Activated CD8-positive, alpha-beta memory T cell treated with anti-CD3 and anti-CD28 coated beads for 48 hours (primary cell): Measurements from ENCODE around the gene KRTAP10-2.

Experiments used
- DNase-seq, 3 experiments: peaks; one replicate each; pipeline ENCODE4 v3.0.0-alpha.2; 2020; ENCODE audit warnings: low read depth in 2 of 3, low spot score in 2 of 3

KRTAP10-2 gene

DNA sequence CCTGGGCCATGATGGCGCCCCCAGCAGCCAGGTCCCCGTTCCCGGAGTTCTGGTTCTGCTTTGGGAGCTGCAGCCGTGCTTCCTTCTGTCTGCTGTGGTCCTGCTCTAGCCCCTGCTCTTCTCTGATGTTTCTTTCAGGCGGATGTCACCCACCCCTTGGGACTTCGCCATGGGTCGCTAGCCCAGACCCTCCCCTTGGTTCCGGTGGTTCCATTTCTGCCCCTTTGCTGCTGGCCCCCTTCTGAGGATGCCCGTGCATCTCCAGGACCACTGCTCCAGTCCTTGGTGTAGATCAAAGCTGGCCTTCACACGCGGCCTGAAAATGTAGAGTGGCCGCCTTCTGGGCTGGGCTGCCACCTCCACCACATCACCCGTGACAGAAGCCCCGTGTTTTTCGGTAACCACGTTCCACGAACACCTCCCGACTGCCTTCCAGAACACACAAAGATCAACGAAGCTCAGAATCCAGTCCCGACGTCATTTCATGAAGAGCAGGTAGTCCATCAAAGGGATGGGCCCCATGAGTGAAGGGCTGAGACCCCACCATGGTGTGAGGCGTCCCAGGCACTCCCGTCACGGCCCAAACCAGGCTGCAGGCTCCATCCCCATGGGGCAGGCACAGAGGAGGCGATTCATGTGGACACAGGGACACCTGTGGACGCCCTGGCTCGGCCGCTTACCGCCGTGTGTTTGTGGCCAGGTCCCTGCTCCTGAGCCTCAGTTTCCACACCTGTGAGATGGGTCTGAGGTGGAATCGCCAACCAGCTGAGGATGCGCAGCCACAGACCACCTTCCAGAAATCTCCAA, 35.7 kb downstream of the KRTAP10-2 start:
- DNase-seq: no peak

- DNase-seq: no peak
Measured at GRCh38 chr21:44514746-44515358, 36.5 kb downstream of the KRTAP10-2 start.

GRCh38 chr21:44514218-44514520, 37.1 kb downstream of the KRTAP10-2 start:
- no peak for DNase-seq

GRCh38 chr21:44513389-44514217, 37.7 kb downstream of the KRTAP10-2 start:
- no peak for DNase-seq

DNA sequence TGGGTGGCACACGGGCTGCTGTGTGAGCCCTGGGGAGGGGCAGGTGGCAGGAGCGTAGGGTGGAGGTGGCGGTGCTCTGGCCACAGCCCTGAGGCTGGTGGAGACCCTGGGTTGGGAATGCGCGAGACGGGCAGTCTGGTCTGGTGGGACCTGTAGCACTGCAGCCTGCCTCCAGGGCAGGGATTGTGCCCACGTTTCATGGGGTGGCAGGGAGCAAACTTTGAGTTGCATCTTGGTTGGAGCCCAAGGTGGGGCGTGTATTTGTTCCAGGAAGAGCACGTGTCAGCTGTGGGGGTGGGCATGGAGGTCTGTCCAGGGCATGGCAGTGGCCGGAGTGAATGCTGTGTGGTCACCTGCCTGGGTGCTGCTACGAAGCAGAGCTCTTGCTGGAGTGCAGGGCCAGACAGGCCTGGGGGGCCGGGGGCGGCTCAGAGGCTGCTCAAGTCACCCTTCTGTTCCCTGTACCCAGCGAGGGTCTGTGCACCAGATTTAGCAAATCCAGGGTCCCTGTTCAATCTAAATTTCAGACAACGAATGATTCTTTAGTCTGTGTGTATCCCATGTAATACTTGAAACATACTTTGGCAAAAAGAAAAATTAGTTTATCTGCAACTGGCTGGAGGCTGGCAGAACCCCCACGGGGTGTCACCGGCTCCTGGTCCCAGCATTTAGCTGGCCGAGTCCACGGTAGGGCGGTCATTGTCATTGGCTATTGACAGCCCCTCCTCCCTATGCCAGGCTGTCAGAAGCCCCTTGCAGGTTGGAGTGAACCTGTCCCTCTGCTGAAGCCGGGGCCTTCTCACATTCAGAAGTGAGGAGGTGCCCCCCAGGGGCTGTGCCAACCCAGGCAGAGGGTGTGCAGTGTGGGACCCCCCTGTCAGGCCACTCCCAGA, 38.6 kb downstream of the KRTAP10-2 start:
- no peak for DNase-seq

DNA sequence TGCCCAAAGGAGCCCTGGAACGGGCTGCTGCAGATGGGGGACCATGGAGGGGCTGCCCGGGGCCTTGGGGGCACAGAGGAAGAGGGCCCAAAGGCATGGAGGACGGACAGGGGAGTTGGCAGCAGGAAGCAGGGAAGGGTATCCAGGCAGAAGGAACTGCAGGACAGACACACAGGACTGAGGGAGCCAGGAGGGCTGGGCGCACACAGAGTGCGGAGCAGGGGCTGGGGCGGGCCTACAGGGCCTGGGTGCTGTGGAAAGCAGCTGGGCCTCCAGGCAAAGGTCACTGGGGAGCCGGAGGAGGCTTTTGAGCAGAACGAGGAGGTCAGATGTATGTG, 39.4 kb downstream of the KRTAP10-2 start:
- no peak for DNase-seq

DNA sequence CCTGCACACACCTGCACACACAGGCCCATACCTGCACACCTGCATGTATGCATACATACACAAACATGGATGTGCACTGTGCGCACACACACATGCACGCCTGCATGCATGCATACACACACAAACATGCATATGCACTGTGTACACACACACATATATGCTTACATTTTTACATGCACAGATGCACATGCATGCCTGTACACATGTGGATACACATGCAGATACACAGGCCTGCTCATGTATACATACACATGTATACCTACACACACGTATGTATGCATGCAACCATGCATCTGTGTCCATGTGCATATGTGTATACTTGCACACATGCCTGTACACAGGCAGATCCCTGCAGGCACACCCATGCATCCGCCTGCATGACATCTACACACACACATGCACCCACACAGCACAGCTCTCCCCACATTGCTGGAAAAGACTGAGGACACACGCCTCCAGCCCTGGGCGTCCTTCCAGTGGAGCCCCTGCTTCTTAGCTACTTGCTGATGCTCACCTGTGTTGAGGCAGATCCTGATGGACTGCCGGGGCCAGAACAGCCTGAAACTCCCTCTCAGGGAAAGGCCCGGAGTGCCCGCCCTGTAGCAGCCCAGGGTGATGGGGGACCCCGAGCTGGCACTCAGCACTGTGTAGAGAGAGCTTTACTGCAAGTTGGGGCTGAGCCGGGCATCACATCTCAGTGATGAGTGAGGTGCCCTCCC, 39.9 kb downstream of the KRTAP10-2 start:
- no peak for DNase-seq

GRCh38 chr21:44510508-44511218, 40.6 kb downstream of the KRTAP10-2 start:
- peak; percentile 46 to 70 (median 63) for DNase-seq

DNA sequence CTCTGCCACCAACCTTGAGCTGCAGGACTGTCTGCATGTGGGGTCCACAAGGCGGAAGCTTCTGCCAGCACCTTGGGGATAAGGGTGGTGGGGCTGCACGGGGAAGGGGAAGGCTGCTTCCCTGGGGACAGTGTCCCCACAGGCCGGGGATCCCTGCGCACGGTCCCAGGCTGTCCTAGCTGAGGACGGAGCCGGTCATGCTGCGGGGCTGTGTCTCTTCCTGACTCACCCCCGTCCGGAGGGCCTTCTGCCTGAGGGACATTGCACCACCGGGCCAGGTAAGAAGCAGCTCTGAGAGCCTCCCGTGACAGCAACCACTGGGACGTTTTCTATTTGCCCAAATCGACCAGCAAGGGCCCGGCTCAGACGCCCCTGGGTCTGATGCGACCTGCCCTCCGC, 41.2 kb downstream of the KRTAP10-2 start:
- no peak for DNase-seq

DNA sequence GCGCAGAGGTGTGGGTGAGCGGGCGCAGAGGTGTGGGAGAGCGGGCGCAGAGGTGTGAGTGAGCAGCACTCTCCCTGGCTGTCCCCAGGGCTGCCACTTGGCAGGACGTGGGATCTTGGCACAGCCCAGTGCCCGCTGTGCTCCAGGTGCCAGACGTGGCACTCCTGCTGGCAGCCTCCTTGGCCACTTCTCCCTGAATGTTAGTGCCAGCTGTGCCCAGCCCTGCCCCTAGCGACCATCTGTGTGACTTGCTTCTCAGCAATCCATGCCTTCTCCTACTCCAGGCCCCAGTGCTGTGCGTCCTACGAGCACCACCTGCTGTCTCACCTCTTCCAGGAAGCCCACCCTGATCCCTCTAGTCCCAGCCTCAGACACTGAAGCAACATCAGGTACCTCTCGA, 41.8 kb downstream of the KRTAP10-2 start:
- DNase-seq: no peak

DNA sequence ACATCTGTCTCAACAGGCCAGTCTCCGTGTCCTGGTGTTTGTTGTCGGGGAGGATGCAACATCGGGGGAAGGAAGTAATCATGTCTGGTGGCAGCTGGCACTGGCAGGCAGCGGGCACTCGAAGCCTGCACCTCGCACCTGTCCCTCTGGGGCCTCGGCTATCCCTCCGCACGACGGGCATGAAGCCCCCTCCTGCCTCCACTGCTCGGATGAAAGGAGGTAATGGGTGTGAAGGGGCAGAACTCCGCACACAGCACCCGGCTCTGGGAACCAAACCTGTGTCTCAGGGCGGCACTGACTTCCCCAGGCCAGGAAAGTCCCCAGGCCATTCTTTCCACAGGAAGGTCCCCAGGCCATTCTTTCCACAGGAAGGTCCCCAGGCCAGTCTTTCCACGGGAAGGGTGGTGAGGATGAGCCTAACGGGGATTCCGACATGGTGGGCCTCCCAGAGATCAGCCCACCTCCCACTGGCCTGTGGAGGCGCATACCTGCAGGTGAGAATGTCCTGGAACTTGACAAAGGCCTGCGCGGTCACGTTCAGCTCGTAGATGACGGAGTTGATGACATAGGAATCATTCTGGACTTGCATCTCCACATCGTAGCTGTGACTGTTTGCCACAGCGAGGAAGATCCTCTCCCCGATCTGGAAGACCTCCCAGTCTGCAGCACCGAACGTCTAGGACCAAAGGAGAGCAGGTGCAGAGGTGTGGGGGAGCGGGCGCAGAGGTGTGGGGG, 42.4 kb downstream of the KRTAP10-2 start:
- DNase-seq: no peak

- no peak for DNase-seq
Measured at GRCh38 chr21:44508426-44508710, 42.9 kb downstream of the KRTAP10-2 start.

GRCh38 chr21:44507673-44508425, 43.5 kb downstream of the KRTAP10-2 start:
- DNase-seq: no peak

- no peak for DNase-seq
Measured at GRCh38 chr21:44506279-44507255, 44.7 kb downstream of the KRTAP10-2 start.

DNA sequence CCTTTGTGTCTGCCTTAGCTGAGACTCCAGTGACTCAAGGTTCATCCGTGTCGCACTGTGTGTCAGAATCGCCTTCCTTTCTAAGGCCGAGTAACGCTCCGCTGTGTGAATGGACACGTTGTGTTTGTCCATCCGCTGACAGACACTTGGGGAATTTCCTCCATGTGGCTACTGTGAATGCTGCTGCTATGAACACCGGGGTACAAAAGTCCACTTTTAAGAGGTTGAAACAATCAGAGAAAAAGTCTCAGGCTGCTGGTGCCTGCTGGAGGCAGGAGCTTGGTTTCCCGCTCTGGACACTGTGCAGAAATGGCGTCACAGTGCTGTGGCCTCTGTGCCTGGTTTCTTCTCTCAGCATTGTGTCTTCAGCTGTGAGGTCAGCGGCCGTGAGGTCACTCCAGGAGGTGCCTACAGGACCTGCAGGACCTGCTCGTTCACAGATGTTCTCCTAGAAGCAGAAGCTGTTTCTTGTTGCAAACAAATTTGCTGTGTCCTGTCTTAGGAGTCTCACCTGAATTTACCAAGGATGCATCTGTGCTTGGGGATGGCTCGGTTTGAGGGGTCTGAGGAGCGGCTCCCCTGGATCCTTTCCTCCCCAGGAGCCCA, 45.5 kb downstream of the KRTAP10-2 start:
- no peak for DNase-seq

- no peak for DNase-seq
Measured at GRCh38 chr21:44503901-44504399, 47.4 kb downstream of the KRTAP10-2 start.
